GM21723 (cell line): ENCODE results near the gene CCDC38.

Experiments used
- ATAC-seq: cut with Tn5 transposase; IDR thresholded peaks from one replicate; pipeline ENCODE4 v1.9.1; 2021; ENCODE audit warnings: mild to moderate bottlenecking, moderate library complexity; ENCODE audit not compliant: unreplicated experiment

The CCDC38 gene

DNA sequence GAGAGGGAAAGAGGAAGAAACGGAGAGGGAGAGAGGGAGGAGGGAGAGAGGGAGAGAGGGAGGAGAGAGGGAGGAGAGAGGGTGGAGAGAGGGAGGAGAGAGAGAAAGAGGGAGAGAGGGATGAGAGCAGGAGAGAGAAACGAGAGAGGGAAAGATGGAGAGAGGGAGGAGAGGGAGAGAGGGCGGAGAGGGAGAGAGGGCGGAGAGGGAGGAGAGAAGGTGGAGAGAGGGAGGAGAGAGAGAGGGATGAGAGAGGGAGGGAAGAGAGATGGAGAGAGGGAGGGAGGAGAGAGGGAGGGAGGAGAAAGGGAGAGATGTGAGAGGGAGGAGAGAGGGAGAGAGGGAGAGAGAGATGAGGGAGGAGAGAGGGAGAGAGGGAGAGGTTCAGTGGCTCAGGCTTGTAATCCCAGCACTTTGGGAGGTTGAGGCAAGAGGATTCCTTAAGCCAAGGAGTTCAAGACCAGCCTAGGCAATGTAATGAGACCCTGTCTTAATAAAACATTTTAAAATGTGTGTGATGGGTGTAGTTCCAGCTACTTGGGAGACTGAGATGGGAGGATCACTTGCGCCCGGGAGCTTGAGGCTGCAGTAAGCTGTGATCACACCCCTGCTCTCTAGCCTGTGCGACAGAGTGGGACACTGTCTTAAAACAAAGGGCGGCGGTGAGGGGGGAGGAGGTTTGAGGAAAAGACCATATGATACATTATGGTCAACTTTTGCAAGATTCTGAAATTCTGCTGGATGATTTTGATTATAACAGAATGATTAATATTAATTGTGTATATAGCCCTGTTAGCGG lies 105.0 kb downstream of the CCDC38 start:
- no peak for ATAC-seq

DNA sequence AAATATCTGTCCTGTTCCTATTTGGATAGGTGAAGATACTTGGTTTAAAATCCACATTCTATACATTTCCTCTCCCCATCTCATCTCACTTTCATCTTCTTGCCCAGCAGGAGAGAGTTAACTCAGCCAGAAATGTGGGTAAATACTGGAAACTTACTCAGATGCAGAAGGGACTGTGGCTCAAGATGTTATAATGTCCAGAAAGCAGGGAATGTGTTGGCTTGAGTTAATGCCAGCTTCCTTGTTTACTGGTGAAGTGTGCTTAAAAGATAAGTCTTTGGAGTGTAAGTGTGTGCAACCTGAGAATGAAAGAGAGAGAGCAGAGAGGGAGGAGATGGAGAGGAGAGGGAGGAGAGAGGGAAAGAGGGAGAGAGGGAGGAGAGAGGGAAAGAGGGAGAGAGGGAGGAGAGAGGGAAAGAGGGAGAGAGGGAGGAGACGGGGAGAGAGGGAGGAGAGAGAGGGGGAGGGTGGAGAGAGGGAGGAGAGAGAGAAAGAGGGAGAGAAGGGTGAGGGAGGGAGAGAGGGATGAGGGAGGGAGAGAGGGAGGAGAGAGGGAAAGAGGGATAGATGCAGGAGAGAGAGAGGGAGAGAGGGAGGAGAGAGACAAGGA lies 105.7 kb downstream of the CCDC38 start:
- ATAC-seq = no peak

GRCh38 chr12:95836185-95836609 lies 106.2 kb downstream of the CCDC38 start:
- no peak for ATAC-seq

DNA sequence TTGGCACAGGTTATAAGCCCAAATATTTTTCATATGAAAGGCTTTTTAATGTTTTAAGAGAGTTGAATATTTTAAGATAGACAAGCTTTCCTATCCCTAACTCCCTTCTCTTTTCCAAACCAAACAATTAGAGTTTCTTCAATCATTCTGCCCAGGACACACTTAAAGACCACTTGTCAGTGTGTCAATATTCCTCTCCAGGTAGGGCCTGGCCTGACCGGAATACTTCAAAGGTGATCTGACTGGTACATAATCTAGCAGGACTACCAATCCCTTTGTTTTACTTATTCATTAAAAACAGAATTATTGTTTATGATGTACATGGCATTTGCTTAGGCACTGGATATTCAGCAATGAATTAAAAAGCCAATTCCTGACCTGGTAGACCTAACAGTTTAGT lies 107.8 kb downstream of the CCDC38 start:
- ATAC-seq = no peak

DNA sequence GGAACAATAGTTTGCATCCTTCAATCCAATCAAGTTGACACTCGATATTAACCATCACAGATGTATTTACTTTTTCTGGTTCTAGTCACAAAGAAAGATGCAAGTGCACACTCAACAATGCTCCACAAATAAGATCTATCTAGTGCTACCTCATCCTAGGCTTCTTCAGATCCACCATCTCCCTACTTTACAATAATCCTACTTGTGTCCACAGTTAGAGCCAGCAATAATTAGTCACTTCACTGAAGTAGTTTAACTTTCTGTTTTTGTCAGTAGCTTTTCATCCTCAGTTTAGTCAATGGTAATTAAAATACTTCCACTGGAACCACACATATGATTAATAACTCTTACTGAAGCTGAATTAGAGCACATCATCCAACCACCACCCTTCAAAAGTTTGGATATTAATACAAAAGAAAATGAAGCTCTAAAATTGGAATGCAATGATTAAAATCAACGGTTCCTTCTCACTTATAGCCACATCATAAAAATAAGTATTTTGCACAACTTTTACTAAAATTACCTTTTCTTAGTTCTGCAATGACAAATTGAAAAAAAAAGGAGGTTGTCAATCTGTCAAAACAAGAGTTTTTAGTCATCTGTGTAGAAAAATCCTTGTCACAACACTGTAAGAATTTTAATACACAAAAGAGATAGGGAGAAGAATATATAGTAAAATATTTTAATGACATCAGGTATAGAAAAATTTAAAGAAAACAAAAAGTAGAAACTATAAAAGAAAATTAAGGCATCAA lies 111.9 kb downstream of the CCDC38 start:
- no peak for ATAC-seq

DNA sequence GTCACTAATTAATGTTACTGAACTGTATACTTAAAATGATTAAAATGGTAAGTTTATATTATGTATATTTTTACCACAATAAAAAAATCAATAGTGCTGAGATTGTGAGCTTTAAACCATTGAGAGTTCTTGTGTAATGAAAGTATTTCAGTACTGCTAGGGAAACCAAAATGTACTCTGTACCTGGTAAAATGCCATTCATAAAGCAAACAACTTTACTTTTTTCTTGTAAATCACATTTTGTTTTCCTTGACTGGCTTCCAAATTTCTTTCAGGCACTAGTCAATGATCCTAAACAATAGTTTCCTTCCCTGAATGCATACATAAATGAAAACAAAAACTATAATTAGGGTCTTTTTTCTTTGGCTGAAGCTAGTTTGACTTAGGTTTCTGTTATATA lies 113.0 kb downstream of the CCDC38 start:
- ATAC-seq = no peak

GRCh38 chr12:95820096-95820703 lies 122.2 kb downstream of the CCDC38 start:
- ATAC-seq = no peak
